MM.1S (cell line): ENCODE results near the gene THRAP3.
"Not testable (repeated sequence)": the region's sequence is repeated elsewhere in the genome, so short reads cannot be mapped to it uniquely, and the experiment has no call there.

Source experiments
- DNase-seq: peaks from one replicate; pipeline ENCODE4 v3.0.0-alpha.2; 2015
- H2AFZ ChIP-seq: fragments of 300-600 bp; sonication (generic); 2 replicates; pipeline ENCODE4 v1.6.0; 2016; ENCODE audit warnings: antibody characterized with exemption, low read length
- H3F3A ChIP-seq: fragments of 300-600 bp; sonication (generic); 2 replicates; pipeline ENCODE4 v1.6.1; 2016; ENCODE audit warnings: mild to moderate bottlenecking, antibody characterized with exemption, low read length, moderate library complexity, mixed read lengths; ENCODE audit not compliant: insufficient read depth
- H3K27ac ChIP-seq: fragments of 300-600 bp; sonication (generic); 2 replicates; pipeline ENCODE4 v1.5.1; 2016; ENCODE audit warnings: mild to moderate bottlenecking, low read length
- H3K27me3 ChIP-seq: fragments of 300-600 bp; sonication (generic); replicated peaks from 2 replicates; pipeline ENCODE4 v1.6.0; 2016; ENCODE audit warnings: low read length; ENCODE audit not compliant: insufficient read depth
- H3K36me3 ChIP-seq: fragments of 300-600 bp; sonication (generic); replicated peaks from 2 replicates; pipeline ENCODE4 v1.6.1; 2016; ENCODE audit warnings: mild to moderate bottlenecking, low read length, mixed read lengths; ENCODE audit not compliant: insufficient read depth
- H3K4me1 ChIP-seq: fragments of 300-600 bp; sonication (generic); 2 replicates; pipeline ENCODE4 v1.6.1; 2016; ENCODE audit warnings: low read length, mixed read lengths
- H3K4me2 ChIP-seq: fragments of 300-600 bp; sonication (generic); 2 replicates; pipeline ENCODE4 v1.6.0; 2016; ENCODE audit warnings: low read depth, low read length
- H3K4me3 ChIP-seq: fragments of 300-600 bp; sonication (generic); 2 replicates; pipeline ENCODE4 v1.5.1; 2016; ENCODE audit warnings: low read length, mixed read lengths
- H3K79me2 ChIP-seq: fragments of 300-600 bp; sonication (generic); 2 replicates; pipeline ENCODE4 v1.6.1; 2016; ENCODE audit warnings: mixed run types, low read length, mixed read lengths
- H3K9ac ChIP-seq: fragments of 300-600 bp; sonication (generic); 2 replicates; pipeline ENCODE4 v1.6.1; 2016; ENCODE audit warnings: low read length, mixed read lengths
- H3K9me2 ChIP-seq: fragments of 300-600 bp; sonication (generic); replicated peaks from 2 replicates; pipeline ENCODE4 v1.6.1; 2016; ENCODE audit warnings: mild to moderate bottlenecking, low read length, mixed read lengths; ENCODE audit not compliant: insufficient read depth
- H3K9me3 ChIP-seq: fragments of 300-600 bp; sonication (generic); replicated peaks from 2 replicates; pipeline ENCODE4 v1.6.1; 2016; ENCODE audit warnings: mild to moderate bottlenecking, low read length, mixed read lengths; ENCODE audit not compliant: insufficient read depth
- H4K20me1 ChIP-seq: fragments of 300-600 bp; sonication (generic); 2 replicates; pipeline ENCODE4 v1.6.1; 2016; ENCODE audit warnings: mild to moderate bottlenecking, low read length, moderate library complexity, mixed read lengths; ENCODE audit not compliant: insufficient read depth
- CTCF ChIP-seq: fragments of 300-600 bp; sonication (generic); IDR thresholded peaks from 2 replicates; pipeline ENCODE4 v1.5.1; 2016; ENCODE audit warnings: antibody characterized with exemption, low read length, mixed read lengths
- EZH2 ChIP-seq: fragments of 300-600 bp; sonication (generic); optimal IDR thresholded peaks from 2 replicates; pipeline ENCODE3; 2017; ENCODE audit warnings: low read depth, mild to moderate bottlenecking, antibody characterized with exemption, low read length, mixed read lengths
- EZH2phosphoT487 ChIP-seq: fragments of 300-600 bp; sonication (generic); IDR thresholded peaks from 2 replicates; pipeline ENCODE4 v1.6.1; 2018; ENCODE audit warnings: antibody characterized with exemption, low read length

THRAP3 gene

DNA sequence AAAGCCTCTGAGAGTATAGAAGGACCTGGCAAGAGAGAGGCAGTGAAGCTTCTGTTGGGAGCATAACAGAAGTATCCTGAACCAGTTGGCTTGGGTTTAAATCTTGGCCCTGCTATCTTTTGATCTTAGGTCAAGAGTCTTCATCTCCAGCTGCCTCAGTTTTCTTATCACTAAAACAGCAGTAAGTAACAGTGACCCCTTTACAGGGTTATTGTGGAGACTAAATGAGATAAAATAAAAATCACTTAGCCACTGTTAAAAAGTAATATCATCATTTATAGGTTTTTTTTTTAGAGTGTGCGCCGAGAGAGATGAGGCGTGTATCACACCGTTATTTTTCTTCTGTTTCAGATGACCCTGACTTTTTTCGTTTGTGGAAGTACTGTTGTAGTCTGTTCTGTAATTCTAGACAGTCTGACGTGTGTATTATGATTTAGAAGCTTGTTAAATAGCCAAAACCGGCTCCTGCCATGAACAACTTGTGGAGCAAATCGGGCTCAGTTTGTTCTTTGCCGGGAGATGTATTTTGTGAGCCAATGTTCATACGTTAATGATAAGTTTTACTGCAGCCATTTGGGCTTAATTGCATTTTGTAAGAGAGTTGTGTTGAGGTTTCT lies 1.1 kb downstream of the THRAP3 start:
- no peaks in the 10 kb centered on the region for H3K27me3 ChIP-seq
- peak overlapping the region; percentile 78 for H3K9ac ChIP-seq
- DNase-seq = no peak
- H3K9me2 ChIP-seq = no peaks in the 10 kb centered on the region
- peaks cover 12% of the 10 kb centered on the region; the same call in 1 of the 2 replicates for H3K4me1 ChIP-seq
- peaks cover 59% of the 10 kb centered on the region for H3K79me2 ChIP-seq
- peaks cover 6% of the 10 kb centered on the region for H3K36me3 ChIP-seq
- TF ChIP-seq CTCF (no peak), EZH2phosphoT487 (no peak), EZH2 (no peak)
- peak overlapping the region; percentile 95; the same call in 1 of the 2 replicates for H3K27ac ChIP-seq
- peak overlapping the region; percentile 95 for H3K4me2 ChIP-seq
- H3K9me3 ChIP-seq = no peaks in the 10 kb centered on the region
- peaks cover 25% of the 10 kb centered on the region for H3F3A ChIP-seq
- peak overlapping the region; percentile 95 for H3K4me3 ChIP-seq
- H4K20me1 ChIP-seq = peaks cover 22% of the 10 kb centered on the region
- H2AFZ ChIP-seq = no peak overlapping the region

- not testable (repeated sequence) for H3K27ac ChIP-seq, H3K9me2 ChIP-seq, H3K4me1 ChIP-seq, H3K9me3 ChIP-seq, H2AFZ ChIP-seq, H3K4me2 ChIP-seq, DNase-seq, H3K9ac ChIP-seq, H3K4me3 ChIP-seq, H3F3A ChIP-seq, H3K27me3 ChIP-seq
- Histone ChIP-seq H3K79me2 (peaks cover 100% of the 10 kb centered on the region), H4K20me1 (peaks cover 47% of the 10 kb centered on the region), H3K36me3 (peaks cover 19% of the 10 kb centered on the region)
Measured at GRCh38 chr1:36230279-36230678, 6.0 kb downstream of the THRAP3 start.

DNA sequence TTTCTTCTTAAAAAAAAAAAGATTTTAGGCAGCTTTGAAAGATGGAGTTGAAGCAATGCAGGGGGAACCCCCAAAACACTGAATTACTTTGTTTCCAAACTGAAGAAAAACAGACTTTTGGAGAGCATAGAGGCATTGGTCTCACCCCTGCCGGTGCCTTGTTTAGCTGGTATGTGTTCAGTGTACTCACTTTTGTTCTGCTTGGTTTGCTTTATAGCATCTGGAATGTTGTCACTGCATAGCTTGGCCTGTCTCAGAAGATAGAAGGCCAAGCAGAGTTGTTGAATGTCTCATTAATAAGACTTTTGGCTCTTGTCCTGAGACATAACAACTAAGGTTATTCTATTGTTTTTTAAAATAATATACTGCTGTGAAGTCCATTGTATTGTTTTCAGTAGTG lies 6.9 kb downstream of the THRAP3 start:
- H3K4me1 ChIP-seq = no peaks in the 10 kb centered on the region
- TF ChIP-seq EZH2phosphoT487 = no peak
- TF ChIP-seq EZH2 = no peak
- no peak for TF ChIP-seq CTCF
- H3K4me2 ChIP-seq = no peak overlapping the region
- no peak for DNase-seq
- no peak overlapping the region for H2AFZ ChIP-seq
- no peak overlapping the region for H3K9ac ChIP-seq
- H3K27me3 ChIP-seq = no peaks in the 10 kb centered on the region
- peaks cover 42% of the 10 kb centered on the region for H4K20me1 ChIP-seq
- H3K36me3 ChIP-seq = peaks cover 21% of the 10 kb centered on the region; the same call in 1 of the 2 replicates
- H3K4me3 ChIP-seq = no peak overlapping the region
- H3K9me3 ChIP-seq = no peaks in the 10 kb centered on the region
- H3F3A ChIP-seq = no peaks in the 10 kb centered on the region
- H3K79me2 ChIP-seq = peaks cover 100% of the 10 kb centered on the region
- H3K27ac ChIP-seq = no peak overlapping the region
- H3K9me2 ChIP-seq = no peaks in the 10 kb centered on the region
